CD4-positive, CD25-positive, alpha-beta regulatory T cell (primary cell): ENCODE data around the gene TSPAN9. TPM values are rescaled to one million over a fixed set of nuclear protein-coding genes. Genes with fewer than 3 reads are reported as not detected.
A peak's percentile ranks its signal among the peaks of the same experiment; 100 is the strongest.

Experiments used
- ATAC-seq, 2 donors: fragments of 150-1000 bp; cut with Tn5 transposase; one replicate each; pipeline ENCODE4 v1.10.0; 2021; ENCODE audit warnings: low read depth in 2 of 2, moderate number of reproducible peaks in 2 of 2, moderate library complexity in 1 of 2
- DNase-seq, 3 donors: peaks; one replicate each; pipeline versions ENCODE4 v3.0.0 to v3.0.0-alpha.2; 2012 to 2022; ENCODE audit warnings: mixed read lengths in 1 of 3
- H3K27ac ChIP-seq: one replicate; pipeline ENCODE4 v1.7.0; 2013; ENCODE audit warnings: mild to moderate bottlenecking, low read length; ENCODE audit not compliant: insufficient read depth, poor library complexity, severe bottlenecking
- H3K27me3 ChIP-seq: one replicate; pipeline ENCODE4 v1.7.0; 2013; ENCODE audit warnings: low read length; ENCODE audit not compliant: control insufficient read depth, insufficient read depth
- H3K36me3 ChIP-seq: one replicate; pipeline ENCODE4 v1.7.0; 2013; ENCODE audit warnings: mild to moderate bottlenecking, low read length, moderate library complexity; ENCODE audit not compliant: control insufficient read depth, insufficient read depth
- H3K4me1 ChIP-seq: 2 replicates; pipeline ENCODE4 v1.7.0; 2013; ENCODE audit warnings: mild to moderate bottlenecking, low read length; ENCODE audit not compliant: insufficient read depth, control insufficient read depth, poor library complexity, severe bottlenecking
- H3K4me3 ChIP-seq: one replicate; pipeline ENCODE4 v1.7.0; 2013; ENCODE audit warnings: low read depth, mild to moderate bottlenecking, low read length, moderate library complexity
- H3K9me3 ChIP-seq, 2 experiments: 1 replicate in 1 of 2; 2 replicates in 1 of 2; pipeline ENCODE4 v1.7.0; 2013; ENCODE audit warnings: low read length in 2 of 2, mild to moderate bottlenecking in 1 of 2, moderate library complexity in 1 of 2; ENCODE audit not compliant: control insufficient read depth in 2 of 2
- H3K27ac Mint-ChIP-seq, 3 donors: one replicate each; pipeline ENCODE4 v1.8.0; 2020 to 2022; ENCODE audit warnings: mild to moderate bottlenecking in 3 of 3, mixed read lengths in 3 of 3, moderate library complexity in 2 of 3
- H3K27me3 Mint-ChIP-seq: one replicate; pipeline ENCODE4 v1.8.0; 2022; ENCODE audit warnings: mild to moderate bottlenecking, mixed read lengths
- H3K36me3 Mint-ChIP-seq: one replicate; pipeline ENCODE4 v1.8.0; 2020; ENCODE audit warnings: mixed read lengths
- H3K4me1 Mint-ChIP-seq, 4 donors: one replicate each; pipeline ENCODE4 v1.8.0; 2020 to 2022; ENCODE audit warnings: mixed read lengths in 4 of 4, mild to moderate bottlenecking in 1 of 4
- H3K4me3 Mint-ChIP-seq, 4 donors: one replicate each; pipeline ENCODE4 v1.8.0; 2020 to 2022; ENCODE audit warnings: mild to moderate bottlenecking in 4 of 4, mixed read lengths in 4 of 4, moderate library complexity in 3 of 4
- H3K9me3 Mint-ChIP-seq, 7 donors: one replicate each; pipeline ENCODE4 v1.8.0; 2020 to 2022; ENCODE audit warnings: mixed read lengths in 7 of 7, mild to moderate bottlenecking in 3 of 7, moderate library complexity in 2 of 7
- polyA plus RNA-seq, 4 donors: library from polyadenylated mRNA; unstranded; fragments of 300-500 nt; fragmentation: Illumina TruSeq; gene quantifications; one replicate each; pipeline ENCODE4 v1.2.3, GENCODE V29; 2021
- total RNA-seq: library from RNA; stranded (reverse); gene quantifications from one replicate; pipeline ENCODE4 v1.2.3, GENCODE V29; 2022

Gene TSPAN9
- total and polyA plus RNA-seq, 5 donors from 2014 or later, result 0.09 to 1.2 (median 0.30) TPM; not detected in 1

GRCh38 chr12:3132636-3133404 lies 55.6 kb downstream of the TSPAN9 start:
- H3K9me3 ChIP-seq, result no peaks in the 10 kb centered on the region
- DNase-seq (no peak), ATAC-seq (no peak)
- H3K4me1 ChIP-seq, result peaks cover 13% of the 10 kb centered on the region
- H3K4me3 ChIP-seq, result no peak overlapping the region
- no peaks in the 10 kb centered on the region for H3K36me3 ChIP-seq
- no peak overlapping the region for H3K27ac Mint-ChIP-seq
- peaks cover 4% of the 10 kb centered on the region for H3K27me3 Mint-ChIP-seq
- H3K4me1 Mint-ChIP-seq, result peaks cover 0 to 16% (median 6%) of the 10 kb centered on the region in 4 donors
- H3K36me3 Mint-ChIP-seq, result no peaks in the 10 kb centered on the region
- peaks cover 0 to 7% (median 0%) of the 10 kb centered on the region in 7 donors for H3K9me3 Mint-ChIP-seq
- H3K4me3 Mint-ChIP-seq, result no peak overlapping the region
- peaks cover 7% of the 10 kb centered on the region for H3K27me3 ChIP-seq
- H3K27ac ChIP-seq, result no peak overlapping the region

GRCh38 chr12:3133405-3133783 lies 56.2 kb downstream of the TSPAN9 start:
- H3K4me1 Mint-ChIP-seq, result peaks cover 0 to 16% (median 6%) of the 10 kb centered on the region in 4 donors
- no peaks in the 10 kb centered on the region for H3K36me3 ChIP-seq
- H3K27ac Mint-ChIP-seq, result no peak overlapping the region
- DNase-seq (no peak), ATAC-seq (no peak)
- H3K4me3 ChIP-seq, result no peak overlapping the region
- peaks cover 4% of the 10 kb centered on the region for H3K27me3 Mint-ChIP-seq
- H3K4me3 Mint-ChIP-seq, result no peak overlapping the region
- H3K27ac ChIP-seq, result no peak overlapping the region
- H3K27me3 ChIP-seq, result peaks cover 7% of the 10 kb centered on the region
- peaks cover 13% of the 10 kb centered on the region for H3K4me1 ChIP-seq
- H3K9me3 Mint-ChIP-seq, result peaks cover 0 to 7% (median 0%) of the 10 kb centered on the region in 7 donors
- H3K9me3 ChIP-seq, result no peaks in the 10 kb centered on the region
- no peaks in the 10 kb centered on the region for H3K36me3 Mint-ChIP-seq

- H3K36me3 Mint-ChIP-seq, result no peaks in the 10 kb centered on the region
- ATAC-seq (no peak), DNase-seq (no peak)
- H3K27me3 Mint-ChIP-seq, result peaks cover 4% of the 10 kb centered on the region
- no peak overlapping the region for H3K27ac Mint-ChIP-seq
- H3K4me3 Mint-ChIP-seq, result no peak overlapping the region
- Histone ChIP-seq H3K4me1 (peaks cover 12% of the 10 kb centered on the region), H3K4me3 (no peak overlapping the region), H3K27ac (no peak overlapping the region), H3K36me3 (no peaks in the 10 kb centered on the region), H3K9me3 (no peaks in the 10 kb centered on the region), H3K27me3 (peaks cover 2% of the 10 kb centered on the region)
- H3K4me1 Mint-ChIP-seq, result peaks cover 0 to 14% (median 6%) of the 10 kb centered on the region in 4 donors
- H3K9me3 Mint-ChIP-seq, result peaks cover 0 to 2% (median 0%) of the 10 kb centered on the region in 7 donors
Observed at GRCh38 chr12:3134126-3134525, 56.9 kb downstream of the TSPAN9 start.

- H3K27me3 Mint-ChIP-seq, result peaks cover 4% of the 10 kb centered on the region
- H3K27me3 ChIP-seq, result peaks cover 2% of the 10 kb centered on the region
- H3K36me3 ChIP-seq, result no peaks in the 10 kb centered on the region
- no peaks in the 10 kb centered on the region for H3K36me3 Mint-ChIP-seq
- H3K4me3 ChIP-seq, result no peak overlapping the region
- ATAC-seq, result no peak
- no peaks in the 10 kb centered on the region for H3K9me3 ChIP-seq
- no peak overlapping the region for H3K27ac Mint-ChIP-seq
- no peak overlapping the region for H3K4me3 Mint-ChIP-seq
- no peaks in the 10 kb centered on the region for H3K9me3 Mint-ChIP-seq
- peaks cover 7% of the 10 kb centered on the region for H3K4me1 ChIP-seq
- peaks cover 0 to 9% (median 6%) of the 10 kb centered on the region in 4 donors for H3K4me1 Mint-ChIP-seq
- DNase-seq, result no peak
- H3K27ac ChIP-seq, result no peak overlapping the region
Observed at GRCh38 chr12:3134526-3135135, 57.5 kb downstream of the TSPAN9 start.

- Mint-ChIP-seq H3K27me3 (no peaks in the 10 kb centered on the region), H3K27ac (no peak overlapping the region)
- no peaks in the 10 kb centered on the region for H3K4me1 ChIP-seq
Observed at GRCh38 chr12:3135522-3136461, 58.6 kb downstream of the TSPAN9 start.

GRCh38 chr12:3136641-3137267 lies 59.6 kb downstream of the TSPAN9 start:
- no peak overlapping the region for H3K27ac ChIP-seq
- no peaks in the 10 kb centered on the region for H3K36me3 ChIP-seq
- Mint-ChIP-seq H3K4me3 (no peak overlapping the region), H3K36me3 (no peaks in the 10 kb centered on the region), H3K27ac (no peak overlapping the region), H3K4me1 (peaks cover 0 to 3% (median 0%) of the 10 kb centered on the region in 4 donors), H3K9me3 (no peaks in the 10 kb centered on the region), H3K27me3 (no peaks in the 10 kb centered on the region)
- DNase-seq (no peak), ATAC-seq (no peak)
- H3K4me3 ChIP-seq, result no peak overlapping the region
- no peaks in the 10 kb centered on the region for H3K27me3 ChIP-seq
- H3K9me3 ChIP-seq, result no peaks in the 10 kb centered on the region
- H3K4me1 ChIP-seq, result no peaks in the 10 kb centered on the region

More at GRCh38 chr12:3135522-3136461, 58.6 kb downstream of the TSPAN9 start:
- Mint-ChIP-seq H3K9me3 (no peaks in the 10 kb centered on the region), H3K4me3 (no peak overlapping the region), H3K4me1 (peaks cover 0 to 4% (median 0%) of the 10 kb centered on the region in 4 donors), H3K36me3 (no peaks in the 10 kb centered on the region)
- ATAC-seq (peak; percentile 41 to 61), DNase-seq (peak; percentile 3 to 67 (median 48))
- Histone ChIP-seq H3K36me3 (no peaks in the 10 kb centered on the region), H3K27me3 (no peaks in the 10 kb centered on the region), H3K9me3 (no peaks in the 10 kb centered on the region), H3K27ac (no peak overlapping the region), H3K4me3 (no peak overlapping the region)

GRCh38 chr12:3137268-3137781 lies 60.1 kb downstream of the TSPAN9 start:
- Histone ChIP-seq H3K36me3 (no peaks in the 10 kb centered on the region), H3K4me1 (no peaks in the 10 kb centered on the region), H3K27me3 (no peaks in the 10 kb centered on the region), H3K4me3 (no peak overlapping the region), H3K27ac (no peak overlapping the region), H3K9me3 (no peaks in the 10 kb centered on the region)
- Mint-ChIP-seq H3K4me1 (no peaks in the 10 kb centered on the region), H3K36me3 (no peaks in the 10 kb centered on the region), H3K4me3 (no peak overlapping the region), H3K9me3 (no peaks in the 10 kb centered on the region), H3K27me3 (no peaks in the 10 kb centered on the region), H3K27ac (no peak overlapping the region)
- no peak for DNase-seq
- no peak for ATAC-seq
